ENCODE data around the gene NEURL1.

The NEURL1 gene

DNA sequence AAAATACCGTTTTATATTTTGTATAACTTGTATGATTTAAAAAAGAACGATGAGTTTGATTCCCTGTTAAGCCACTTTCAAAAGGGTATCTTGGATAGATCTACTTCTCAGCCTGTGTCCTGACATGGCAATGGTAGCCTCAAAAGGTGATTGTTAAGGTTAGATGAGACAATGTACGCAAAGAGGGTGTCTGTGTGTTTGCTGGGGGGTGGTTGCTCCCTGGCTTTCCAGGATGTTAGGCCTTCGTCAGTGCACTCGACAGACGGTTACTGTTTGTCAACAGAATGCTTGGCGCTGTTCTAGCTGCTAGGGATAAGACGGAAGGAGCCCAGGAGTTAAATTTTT, 90.3 kb downstream of the NEURL1 start:
- Histone ChIP-seq H3K9ac (ENCODE audit: insufficient read length, low read depth) (no peak overlapping the region), H3K4me1 (ENCODE audit: insufficient read depth, insufficient read length) (no peaks in the 10 kb centered on the region), H3K27me3 (ENCODE audit: insufficient read depth, insufficient read length) (no peaks in the 10 kb centered on the region), H3K36me3 (ENCODE audit: insufficient read depth, insufficient read length, low read length) (no peaks in the 10 kb centered on the region), H3K4me3 (ENCODE audit: insufficient read length, low read depth) (no peak overlapping the region), H3K9me3 (ENCODE audit: insufficient read depth, low read length) (no peaks in the 10 kb centered on the region)
- DNase-seq (ENCODE audit: low read depth, low spot score) = no peak
- TF ChIP-seq ZNF274 (IDR thresholded peaks at IDR 0.05; ENCODE audit: low read depth, low read length) = no peak

DNA sequence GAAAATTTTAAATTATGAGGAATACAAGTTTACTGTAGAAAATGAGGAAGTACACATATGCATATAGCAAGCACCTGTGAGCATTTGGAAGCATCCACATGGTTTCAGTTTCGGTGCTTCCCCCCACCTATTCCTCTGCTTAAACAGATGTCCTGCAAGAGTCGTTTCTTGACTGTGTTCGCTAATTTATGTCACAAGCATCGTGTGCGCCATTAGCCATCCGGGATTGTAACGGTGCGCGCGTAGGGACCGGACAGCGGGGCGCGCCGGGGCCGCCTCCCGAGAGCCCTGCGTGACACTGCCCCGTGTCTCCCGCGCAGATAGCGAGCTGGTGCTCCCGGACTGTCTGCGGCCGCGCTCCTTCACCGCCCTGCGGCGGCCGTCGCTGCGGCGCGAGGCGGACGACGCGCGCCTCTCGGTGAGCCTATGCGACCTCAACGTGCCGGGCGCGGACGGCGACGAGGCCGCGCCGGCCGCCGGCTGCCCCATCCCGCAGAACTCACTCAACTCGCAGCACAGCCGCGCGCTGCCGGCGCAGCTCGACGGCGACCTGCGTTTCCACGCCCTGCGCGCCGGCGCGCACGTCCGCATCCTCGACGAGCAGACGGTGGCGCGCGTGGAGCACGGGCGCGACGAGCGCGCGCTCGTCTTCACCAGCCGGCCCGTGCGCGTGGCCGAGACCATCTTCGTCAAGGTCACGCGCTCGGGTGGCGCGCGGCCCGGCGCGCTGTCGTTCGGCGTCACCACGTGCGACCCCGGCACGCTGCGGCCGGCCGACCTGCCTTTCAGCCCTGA, 90.9 kb downstream of the NEURL1 start:
- H3K27me3 ChIP-seq (ENCODE audit: insufficient read depth, insufficient read length) = peaks cover 3% of the 10 kb centered on the region
- H3K9ac ChIP-seq (ENCODE audit: insufficient read length, low read depth) = no peak overlapping the region
- H3K4me3 ChIP-seq (ENCODE audit: insufficient read length, low read depth) = no peak overlapping the region
- no peaks in the 10 kb centered on the region for H3K36me3 ChIP-seq (ENCODE audit: insufficient read depth, insufficient read length, low read length)
- H3K9me3 ChIP-seq (ENCODE audit: insufficient read depth, low read length) = no peaks in the 10 kb centered on the region
- DNase-seq (ENCODE audit: low read depth, low spot score) = no peak
- no peaks in the 10 kb centered on the region for H3K4me1 ChIP-seq (ENCODE audit: insufficient read depth, insufficient read length)
- TF ChIP-seq SUZ12 (IDR thresholded peaks at IDR 0.05; ENCODE audit: extremely low read depth, insufficient read depth, insufficient read length) (no peak), YY1 (IDR thresholded peaks at IDR 0.05; ENCODE audit: insufficient read depth, insufficient read length) (no peak)

DNA sequence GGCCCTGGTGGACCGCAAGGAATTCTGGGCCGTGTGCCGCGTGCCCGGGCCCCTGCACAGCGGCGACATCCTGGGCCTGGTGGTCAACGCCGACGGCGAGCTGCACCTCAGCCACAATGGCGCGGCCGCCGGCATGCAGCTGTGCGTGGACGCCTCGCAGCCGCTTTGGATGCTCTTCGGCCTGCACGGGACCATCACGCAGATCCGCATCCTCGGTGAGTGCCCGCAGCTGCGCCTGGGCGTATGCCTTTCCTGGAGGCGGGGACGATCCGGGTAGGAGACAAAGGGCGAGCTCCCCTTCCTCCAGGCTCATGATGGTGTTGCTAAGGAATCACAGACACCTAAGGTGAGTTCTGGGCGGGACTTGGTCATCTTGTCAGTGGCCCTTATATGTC, 91.5 kb downstream of the NEURL1 start:
- TF ChIP-seq SUZ12 (IDR thresholded peaks at IDR 0.05; ENCODE audit: extremely low read depth, insufficient read depth, insufficient read length) = no peak
- TF ChIP-seq YY1 (IDR thresholded peaks at IDR 0.05; ENCODE audit: insufficient read depth, insufficient read length) = no peak
- TF ChIP-seq ZNF274 (IDR thresholded peaks at IDR 0.05; ENCODE audit: low read depth, low read length) = no peak
- Histone ChIP-seq H3K9me3 (ENCODE audit: insufficient read depth, low read length) (no peaks in the 10 kb centered on the region), H3K27me3 (ENCODE audit: insufficient read depth, insufficient read length) (peaks cover 5% of the 10 kb centered on the region), H3K4me3 (ENCODE audit: insufficient read length, low read depth) (no peak overlapping the region), H3K9ac (ENCODE audit: insufficient read length, low read depth) (no peak overlapping the region), H3K36me3 (ENCODE audit: insufficient read depth, insufficient read length, low read length) (no peaks in the 10 kb centered on the region), H3K4me1 (ENCODE audit: insufficient read depth, insufficient read length) (no peaks in the 10 kb centered on the region)
- DNase-seq (ENCODE audit: low read depth, low spot score) = no peak

DNA sequence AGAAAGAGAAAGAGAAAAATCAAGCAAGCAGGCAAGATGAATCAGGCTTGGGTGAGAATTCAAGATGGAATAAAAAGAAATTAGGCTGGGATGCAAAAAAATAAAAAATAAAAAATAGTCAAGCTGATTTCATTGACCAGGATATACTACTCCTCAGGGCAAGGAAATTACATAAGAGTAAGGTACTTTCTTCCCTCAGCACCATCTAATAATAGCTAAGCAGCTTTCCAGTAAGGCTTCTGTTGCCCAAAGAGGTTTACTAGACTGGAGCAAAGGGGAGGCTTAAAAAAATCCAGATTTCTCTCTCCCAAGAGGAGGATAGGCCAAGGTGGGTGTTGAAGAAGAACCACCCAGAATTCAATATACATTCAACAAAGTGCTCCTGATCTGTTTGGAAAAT, 93.6 kb downstream of the NEURL1 start:
- TF ChIP-seq YY1 (IDR thresholded peaks at IDR 0.05; ENCODE audit: insufficient read depth, insufficient read length) (no peak), SUZ12 (IDR thresholded peaks at IDR 0.05; ENCODE audit: extremely low read depth, insufficient read depth, insufficient read length) (no peak), ZNF274 (IDR thresholded peaks at IDR 0.05; ENCODE audit: low read depth, low read length) (no peak)

DNA sequence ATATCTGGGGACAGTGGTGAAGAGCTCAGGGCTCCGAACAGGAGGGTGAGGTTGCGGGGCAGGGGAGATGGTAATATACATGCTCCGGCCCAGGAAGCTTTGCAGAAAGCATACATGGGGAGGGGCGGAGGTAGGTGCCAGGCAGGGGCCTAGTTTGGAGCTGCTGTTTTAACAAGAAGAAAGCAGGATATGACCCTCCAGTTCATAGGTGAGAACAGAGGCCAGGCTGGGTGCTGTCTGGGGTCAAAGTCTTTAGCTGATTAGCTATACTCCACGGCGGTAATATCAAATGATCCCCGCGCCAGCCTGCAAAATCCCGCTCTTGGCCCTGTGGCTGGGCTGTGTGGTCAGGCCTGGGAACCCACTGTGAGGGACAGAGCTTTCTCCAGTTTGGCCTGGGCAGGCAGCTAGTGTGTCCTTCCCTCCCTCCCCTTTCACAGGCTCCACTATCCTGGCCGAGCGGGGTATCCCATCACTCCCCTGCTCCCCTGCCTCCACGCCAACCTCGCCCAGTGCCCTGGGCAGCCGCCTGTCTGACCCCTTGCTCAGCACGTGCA, 95.6 kb downstream of the NEURL1 start:
- Histone ChIP-seq H3K36me3 (ENCODE audit: insufficient read depth, insufficient read length, low read length) (no peaks in the 10 kb centered on the region), H3K27me3 (ENCODE audit: insufficient read depth, insufficient read length) (peaks cover 5% of the 10 kb centered on the region), H3K9ac (ENCODE audit: insufficient read length, low read depth) (no peak overlapping the region), H3K9me3 (ENCODE audit: insufficient read depth, low read length) (no peaks in the 10 kb centered on the region), H3K4me1 (ENCODE audit: insufficient read depth, insufficient read length) (peaks cover 6% of the 10 kb centered on the region), H3K4me3 (ENCODE audit: insufficient read length, low read depth) (no peak overlapping the region)
- TF ChIP-seq YY1 (IDR thresholded peaks at IDR 0.05; ENCODE audit: insufficient read depth, insufficient read length) (no peak), SUZ12 (IDR thresholded peaks at IDR 0.05; ENCODE audit: extremely low read depth, insufficient read depth, insufficient read length) (no peak), ZNF274 (IDR thresholded peaks at IDR 0.05; ENCODE audit: low read depth, low read length) (no peak)
- no peak for DNase-seq (ENCODE audit: low read depth, low spot score)

More for the DNA sequence above, 93.6 kb downstream of the NEURL1 start:
- no peaks in the 10 kb centered on the region for H3K36me3 ChIP-seq (ENCODE audit: insufficient read depth, insufficient read length, low read length)
- H3K9ac ChIP-seq (ENCODE audit: insufficient read length, low read depth) = no peak overlapping the region
- peaks cover 3% of the 10 kb centered on the region for H3K4me1 ChIP-seq (ENCODE audit: insufficient read depth, insufficient read length)
- peaks cover 5% of the 10 kb centered on the region for H3K27me3 ChIP-seq (ENCODE audit: insufficient read depth, insufficient read length)
- no peak for DNase-seq (ENCODE audit: low read depth, low spot score)
- H3K4me3 ChIP-seq (ENCODE audit: insufficient read length, low read depth) = no peak overlapping the region
- H3K9me3 ChIP-seq (ENCODE audit: insufficient read depth, low read length) = no peaks in the 10 kb centered on the region

DNA sequence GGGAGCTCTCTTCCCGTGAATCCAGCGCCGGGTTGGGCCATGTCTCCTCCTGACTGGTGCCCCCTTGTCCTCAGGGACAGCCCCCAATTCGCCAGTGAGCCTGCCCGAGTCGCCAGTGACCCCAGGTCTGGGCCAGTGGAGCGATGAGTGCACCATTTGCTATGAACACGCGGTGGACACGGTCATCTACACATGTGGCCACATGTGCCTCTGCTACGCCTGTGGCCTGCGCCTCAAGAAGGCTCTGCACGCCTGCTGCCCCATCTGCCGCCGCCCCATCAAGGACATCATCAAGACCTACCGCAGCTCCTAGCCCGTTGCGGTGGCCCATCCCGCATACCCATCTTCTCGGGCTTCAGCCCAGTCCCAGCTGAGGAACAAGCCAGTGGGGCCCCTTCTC, 96.6 kb downstream of the NEURL1 start:
- no peak overlapping the region for H3K9ac ChIP-seq (ENCODE audit: insufficient read length, low read depth)

DNA sequence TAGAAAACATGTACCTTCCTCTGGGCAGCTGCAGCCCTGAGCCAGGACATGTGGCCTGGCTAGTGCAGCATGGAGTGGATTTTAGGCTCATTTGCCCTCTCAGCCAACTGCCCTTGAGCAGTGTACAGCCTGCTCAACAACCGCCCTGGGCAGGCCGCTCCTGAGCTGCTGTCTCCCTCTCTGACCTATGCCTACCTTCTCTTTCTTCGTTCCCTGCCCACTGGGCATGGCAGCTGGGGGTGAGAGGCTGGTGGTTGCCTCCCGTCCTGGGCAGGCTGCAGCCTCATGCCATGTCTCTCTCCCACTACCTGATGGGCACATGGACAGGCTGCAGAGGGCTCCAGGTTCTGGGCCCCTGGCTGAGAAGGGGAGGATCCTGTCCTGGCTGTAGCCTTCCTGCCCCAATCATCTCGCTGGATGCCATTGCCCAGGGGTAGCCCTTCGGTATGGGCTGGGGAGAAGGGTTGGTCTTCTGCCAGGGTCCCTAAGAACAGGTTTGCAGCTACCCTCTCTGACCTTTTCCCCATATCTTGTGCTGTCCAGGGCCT, 97.3 kb downstream of the NEURL1 start:
- peaks cover 5% of the 10 kb centered on the region for H3K27me3 ChIP-seq (ENCODE audit: insufficient read depth, insufficient read length)
- H3K9ac ChIP-seq (ENCODE audit: insufficient read length, low read depth) = no peak overlapping the region
- H3K4me3 ChIP-seq (ENCODE audit: insufficient read length, low read depth) = no peak overlapping the region
- H3K9me3 ChIP-seq (ENCODE audit: insufficient read depth, low read length) = no peaks in the 10 kb centered on the region
- TF ChIP-seq YY1 (IDR thresholded peaks at IDR 0.05; ENCODE audit: insufficient read depth, insufficient read length) = no peak
- TF ChIP-seq SUZ12 (IDR thresholded peaks at IDR 0.05; ENCODE audit: extremely low read depth, insufficient read depth, insufficient read length) = no peak
- TF ChIP-seq ZNF274 (IDR thresholded peaks at IDR 0.05; ENCODE audit: low read depth, low read length) = no peak
- DNase-seq (ENCODE audit: low read depth, low spot score) = no peak
- H3K4me1 ChIP-seq (ENCODE audit: insufficient read depth, insufficient read length) = peaks cover 6% of the 10 kb centered on the region
- no peaks in the 10 kb centered on the region for H3K36me3 ChIP-seq (ENCODE audit: insufficient read depth, insufficient read length, low read length)

More for the DNA sequence above, 96.6 kb downstream of the NEURL1 start:
- no peak overlapping the region for H3K4me3 ChIP-seq (ENCODE audit: insufficient read length, low read depth)
- H3K9me3 ChIP-seq (ENCODE audit: insufficient read depth, low read length) = no peaks in the 10 kb centered on the region
- peaks cover 5% of the 10 kb centered on the region for H3K27me3 ChIP-seq (ENCODE audit: insufficient read depth, insufficient read length)
- no peak for DNase-seq (ENCODE audit: low read depth, low spot score)
- H3K36me3 ChIP-seq (ENCODE audit: insufficient read depth, insufficient read length, low read length) = no peaks in the 10 kb centered on the region
- H3K4me1 ChIP-seq (ENCODE audit: insufficient read depth, insufficient read length) = peaks cover 6% of the 10 kb centered on the region
- TF ChIP-seq ZNF274 (IDR thresholded peaks at IDR 0.05; ENCODE audit: low read depth, low read length) = no peak
- TF ChIP-seq YY1 (IDR thresholded peaks at IDR 0.05; ENCODE audit: insufficient read depth, insufficient read length) = no peak
- TF ChIP-seq SUZ12 (IDR thresholded peaks at IDR 0.05; ENCODE audit: extremely low read depth, insufficient read depth, insufficient read length) = no peak
